Measurements from ENCODE around the gene MXRA8. TPM values are rescaled to one million over a fixed set of nuclear protein-coding genes. Genes with fewer than 3 reads are reported as not detected.

The MXRA8 gene
- total and polyA plus RNA-seq, 9 of the 15 experiments (the other 6 are each of a cell fraction or from before 2014, with no cell fraction given), result 0.66 to 11.3 (median 6.3) TPM

DNA sequence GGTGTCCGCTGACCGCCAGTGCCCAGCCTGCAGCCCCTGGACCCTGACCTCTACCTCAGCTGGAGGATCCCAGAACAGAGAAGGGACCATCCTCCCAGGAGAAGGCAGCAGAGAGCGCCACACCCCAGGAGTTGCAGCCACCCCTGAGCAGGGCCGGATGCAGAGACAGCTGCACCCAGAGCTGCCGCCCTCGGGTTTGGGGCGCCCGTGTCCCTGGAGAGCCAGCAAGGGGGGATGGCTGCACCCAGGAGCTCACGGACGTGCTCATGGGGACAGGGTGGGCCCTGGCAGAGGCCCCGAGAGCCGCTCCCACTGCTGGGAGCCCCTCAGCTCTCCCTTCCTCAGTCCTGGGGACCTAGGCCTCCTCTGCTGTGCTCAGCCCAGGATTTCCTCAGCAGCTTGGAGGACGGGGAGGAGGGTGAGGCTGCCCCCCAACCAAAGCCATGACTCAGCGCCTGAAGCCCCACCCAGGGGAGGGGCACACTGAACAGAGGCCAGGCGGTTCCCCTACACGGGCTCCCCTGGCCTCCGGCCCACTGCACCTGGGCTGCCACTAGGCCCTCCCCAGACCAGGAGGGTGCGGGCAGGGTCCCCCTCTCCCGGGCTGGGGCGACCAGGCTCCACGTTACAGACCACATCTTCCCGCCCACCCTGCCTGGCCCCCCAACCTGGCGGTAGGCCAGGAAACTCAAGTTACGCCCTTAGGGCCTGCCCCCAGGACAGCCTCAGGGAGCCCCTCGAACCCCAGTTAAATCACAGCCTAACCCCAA, 52.9 kb downstream of the MXRA8 start (continued):
- TF ChIP-seq, protein P1, sequence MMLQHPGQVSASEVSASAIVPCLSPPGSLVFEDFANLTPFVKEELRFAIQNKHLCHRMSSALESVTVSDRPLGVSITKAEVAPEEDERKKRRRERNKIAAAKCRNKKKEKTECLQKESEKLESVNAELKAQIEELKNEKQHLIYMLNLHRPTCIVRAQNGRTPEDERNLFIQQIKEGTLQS (IDR thresholded peaks at IDR 0.05), result peak; percentile 85
- TF ChIP-seq, protein P1 (CRISPR knock-in tag; conservative IDR thresholded peaks at IDR 0.05), result no peak
- 0 out of 2 replicates have a peak, but pooled peaks have one; percentile 9 for TF ChIP-seq ZBTB40 (IDR thresholded peaks at IDR 0.05)
- TF ChIP-seq ZBTB40 (CRISPR knock-in tag; IDR thresholded peaks at IDR 0.05), result no peak
- TF ChIP-seq ETV1 (tag; conservative IDR thresholded peaks at IDR 0.05; ENCODE audit: low read depth), result 0 out of 2 replicates have a peak, but pooled peaks have one; percentile 47
- TF ChIP-seq REST (IDR thresholded peaks at IDR 0.05; ENCODE audit: borderline replicate concordance), result 0 out of 2 replicates have a peak, but pooled peaks have one; percentile 23
- no peak for TF ChIP-seq REST (CRISPR knock-in tag; IDR thresholded peaks at IDR 0.05; ENCODE audit: low read depth)
- TF ChIP-seq MAFG (tag; conservative IDR thresholded peaks at IDR 0.05), result peak; percentile 82
- TF ChIP-seq ZNF24 (IDR thresholded peaks at IDR 0.05), result no peak
